ENCODE data around the gene ZMIZ1.

The ZMIZ1 gene

GRCh38 chr10:79187121-79187940 is 118.6 kb downstream of the ZMIZ1 start:
- no peak for DNase-seq (ENCODE audit: insufficient read length, low spot score)
- no peak for FAIRE-seq
- no peak for TF ChIP-seq POLR2A (IDR thresholded peaks at IDR 0.05; ENCODE audit: low read depth, low read length)

- DNase-seq (ENCODE audit: insufficient read length, low spot score) (no peak), FAIRE-seq (no peak)
- no peak for TF ChIP-seq POLR2A (IDR thresholded peaks at IDR 0.05; ENCODE audit: low read depth, low read length)
Observed at GRCh38 chr10:79188154-79188965, 119.6 kb downstream of the ZMIZ1 start.

GRCh38 chr10:79189181-79189580 is 120.4 kb downstream of the ZMIZ1 start:
- FAIRE-seq, result no peak

GRCh38 chr10:79189853-79190435 is 121.2 kb downstream of the ZMIZ1 start:
- peak; percentile 87 for DNase-seq (ENCODE audit: insufficient read length, low spot score)
- no peak for TF ChIP-seq POLR2A (IDR thresholded peaks at IDR 0.05; ENCODE audit: low read depth, low read length)
- peak; percentile 65 for FAIRE-seq

More at GRCh38 chr10:79189181-79189580, 120.4 kb downstream of the ZMIZ1 start:
- no peak for DNase-seq (ENCODE audit: insufficient read length, low spot score)
- TF ChIP-seq POLR2A (IDR thresholded peaks at IDR 0.05; ENCODE audit: low read depth, low read length), result no peak

- no peak for TF ChIP-seq POLR2A (IDR thresholded peaks at IDR 0.05; ENCODE audit: low read depth, low read length)
- no peak for DNase-seq (ENCODE audit: insufficient read length, low spot score)
- no peak for FAIRE-seq
Observed at GRCh38 chr10:79190740-79191261, 122.0 kb downstream of the ZMIZ1 start.

- 0 out of 2 replicates have a peak, but pooled peaks have one; percentile 15 for TF ChIP-seq POLR2A (IDR thresholded peaks at IDR 0.05; ENCODE audit: low read depth, low read length)
- no peak for FAIRE-seq
- DNase-seq (ENCODE audit: insufficient read length, low spot score), result no peak
Observed at GRCh38 chr10:79191951-79192676, 123.3 kb downstream of the ZMIZ1 start.

- DNase-seq (ENCODE audit: insufficient read length, low spot score), result peak; percentile 89
- TF ChIP-seq POLR2A (IDR thresholded peaks at IDR 0.05; ENCODE audit: low read depth, low read length), result no peak
- FAIRE-seq, result peak; percentile 55
Observed at GRCh38 chr10:79192677-79193003, 123.9 kb downstream of the ZMIZ1 start.

GRCh38 chr10:79193694-79194382 is 125.1 kb downstream of the ZMIZ1 start:
- no peak for TF ChIP-seq POLR2A (IDR thresholded peaks at IDR 0.05; ENCODE audit: low read depth, low read length)
- FAIRE-seq, result no peak
- no peak for DNase-seq (ENCODE audit: insufficient read length, low spot score)

- no peak for TF ChIP-seq POLR2A (IDR thresholded peaks at IDR 0.05; ENCODE audit: low read depth, low read length)
- FAIRE-seq (no peak), DNase-seq (ENCODE audit: insufficient read length, low spot score) (peak; percentile 88)
Observed at GRCh38 chr10:79195091-79195923, 126.5 kb downstream of the ZMIZ1 start.

GRCh38 chr10:79196470-79197461 is 128.0 kb downstream of the ZMIZ1 start:
- FAIRE-seq (no peak), DNase-seq (ENCODE audit: insufficient read length, low spot score) (peak; percentile 89)
- no peak for TF ChIP-seq POLR2A (IDR thresholded peaks at IDR 0.05; ENCODE audit: low read depth, low read length)

- TF ChIP-seq POLR2A (IDR thresholded peaks at IDR 0.05; ENCODE audit: low read depth, low read length), result no peak
- DNase-seq (ENCODE audit: insufficient read length, low spot score) (no peak), FAIRE-seq (no peak)
Observed at GRCh38 chr10:79197558-79197957, 128.8 kb downstream of the ZMIZ1 start.
